Vagina (tissue), 2 donors: Measurements from ENCODE around the gene SCARF2. TPM values are rescaled to one million over a fixed set of nuclear protein-coding genes. Genes with fewer than 3 reads are reported as not detected.

Experiments
- DNase-seq, 2 donors: peaks; one replicate each; pipeline ENCODE4 v3.0.0-alpha.2; 2017; ENCODE audit errors: extremely low spot score in 2 of 2
- H3K27ac ChIP-seq: fragments of 200-600 bp; sonication (generic); one replicate; pipeline ENCODE4 v1.5.1; 2019
- H3K27me3 ChIP-seq: fragments of 200-600 bp; sonication (generic); one replicate; pipeline ENCODE4 v1.5.1; 2019
- H3K36me3 ChIP-seq, 2 donors: fragments of 200-600 bp; sonication (generic); one replicate each; pipeline ENCODE4 v1.5.1; 2017 to 2019
- H3K4me1 ChIP-seq: fragments of 200-600 bp; sonication (generic); one replicate; pipeline ENCODE4 v1.5.1; 2019
- H3K4me3 ChIP-seq, 2 donors: fragments of 200-600 bp; sonication (generic); 1 replicate in 1 of 2; 2 replicates in 1 of 2; pipeline ENCODE4 v1.5.1; 2016 to 2019
- H3K9me3 ChIP-seq: fragments of 200-600 bp; sonication (generic); one replicate; pipeline ENCODE4 v1.5.1; 2019
- POLR2A ChIP-seq, 2 donors: fragments of 450-650 bp; IDR thresholded peaks; one replicate each; pipeline ENCODE4 v1.6.1; 2017; ENCODE audit warnings: antibody characterized with exemption in 2 of 2, mild to moderate bottlenecking in 2 of 2, moderate library complexity in 2 of 2
- POLR2AphosphoS5 ChIP-seq, 2 donors: sonication (generic); formaldehyde crosslinking; IDR thresholded peaks; one replicate each; pipeline ENCODE4 v1.9.0; 2017; ENCODE audit warnings: antibody characterized with exemption in 2 of 2, mild to moderate bottlenecking in 2 of 2, low read depth in 1 of 2; ENCODE audit not compliant: insufficient read depth in 1 of 2
- intact Hi-C: fragments of 100-400 bp; cut with DNase I; formaldehyde crosslinking; loops from one replicate; pipeline ENCODE4 v1.15.1; 2023
- total RNA-seq: library from RNA; depleted of rRNA; stranded (reverse); fragments of >200 nt; gene quantifications from one replicate; pipeline ENCODE4 v1.2.3, GENCODE V29; 2016
- TF ChIP-seq, protein P1 (sequence below), 3 experiments: fragments of 450-650 bp in 2 of 3; fragments of 200-600 bp in 1 of 3; sonication (generic) in 1 of 3; IDR thresholded peaks; one replicate each; pipeline ENCODE4 v1.5.1; 2017 to 2019; ENCODE audit warnings: antibody characterized with exemption in 3 of 3, mild to moderate bottlenecking in 2 of 3, moderate library complexity in 2 of 3

The SCARF2 gene
- total RNA-seq, 1 donor from 2014 or later: 32.2 TPM

DNA sequence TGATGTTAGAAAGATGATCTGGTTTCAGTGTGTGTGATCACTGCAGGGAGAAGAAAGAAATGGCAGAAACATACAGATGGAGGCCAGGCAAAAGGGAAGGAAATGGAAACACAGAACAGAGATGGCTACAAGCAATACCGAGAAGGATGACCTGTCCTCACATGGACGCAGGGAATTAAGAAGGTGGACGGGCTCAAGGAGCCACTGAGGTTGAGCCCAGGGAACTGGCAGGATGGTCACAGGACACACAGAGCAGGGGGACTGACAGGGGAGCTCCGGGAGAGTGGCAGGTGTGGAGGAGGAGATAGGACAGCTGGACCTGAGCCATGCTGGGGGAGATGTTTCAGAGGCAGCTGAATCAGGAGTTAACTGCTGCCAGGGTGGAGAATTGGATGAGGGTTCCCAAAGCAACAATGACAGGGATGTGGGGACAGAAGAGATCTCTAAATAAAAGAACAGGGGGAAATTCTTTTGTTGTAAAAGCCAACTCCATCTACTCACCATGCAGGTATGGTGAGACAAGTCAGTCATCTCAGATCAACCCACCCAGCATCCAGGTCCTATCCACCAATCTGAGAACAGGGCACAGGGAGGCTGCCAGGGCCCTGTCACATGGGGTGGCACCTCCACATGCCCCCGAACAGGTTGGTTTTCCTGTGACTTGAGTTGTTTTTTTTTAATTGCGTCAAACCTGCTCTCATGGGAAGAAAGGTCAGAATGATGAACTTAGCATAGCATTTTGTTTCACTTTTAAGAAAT is 31.7 kb upstream of the SCARF2 start:
- Histone ChIP-seq H3K4me3 (no peak overlapping the region), H3K36me3 (no peaks in the 10 kb centered on the region), H3K27ac (no peak overlapping the region), H3K4me1 (no peaks in the 10 kb centered on the region), H3K27me3 (no peaks in the 10 kb centered on the region), H3K9me3 (no peaks in the 10 kb centered on the region)
- TF ChIP-seq, protein P1, sequence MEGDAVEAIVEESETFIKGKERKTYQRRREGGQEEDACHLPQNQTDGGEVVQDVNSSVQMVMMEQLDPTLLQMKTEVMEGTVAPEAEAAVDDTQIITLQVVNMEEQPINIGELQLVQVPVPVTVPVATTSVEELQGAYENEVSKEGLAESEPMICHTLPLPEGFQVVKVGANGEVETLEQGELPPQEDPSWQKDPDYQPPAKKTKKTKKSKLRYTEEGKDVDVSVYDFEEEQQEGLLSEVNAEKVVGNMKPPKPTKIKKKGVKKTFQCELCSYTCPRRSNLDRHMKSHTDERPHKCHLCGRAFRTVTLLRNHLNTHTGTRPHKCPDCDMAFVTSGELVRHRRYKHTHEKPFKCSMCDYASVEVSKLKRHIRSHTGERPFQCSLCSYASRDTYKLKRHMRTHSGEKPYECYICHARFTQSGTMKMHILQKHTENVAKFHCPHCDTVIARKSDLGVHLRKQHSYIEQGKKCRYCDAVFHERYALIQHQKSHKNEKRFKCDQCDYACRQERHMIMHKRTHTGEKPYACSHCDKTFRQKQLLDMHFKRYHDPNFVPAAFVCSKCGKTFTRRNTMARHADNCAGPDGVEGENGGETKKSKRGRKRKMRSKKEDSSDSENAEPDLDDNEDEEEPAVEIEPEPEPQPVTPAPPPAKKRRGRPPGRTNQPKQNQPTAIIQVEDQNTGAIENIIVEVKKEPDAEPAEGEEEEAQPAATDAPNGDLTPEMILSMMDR (IDR thresholded peaks at IDR 0.05): no peak
- TF ChIP-seq POLR2A (IDR thresholded peaks at IDR 0.05): no peak
- TF ChIP-seq POLR2AphosphoS5 (IDR thresholded peaks at IDR 0.05; ENCODE audit: insufficient read depth in 1 of 2, low read depth in 1 of 2): no peak
- intact Hi-C loops: loop anchor here (10.0 kb wide), 1 partner anchor 64 kb away; no protein-coding TSS in a partner anchor
- DNase-seq: no peak

DNA sequence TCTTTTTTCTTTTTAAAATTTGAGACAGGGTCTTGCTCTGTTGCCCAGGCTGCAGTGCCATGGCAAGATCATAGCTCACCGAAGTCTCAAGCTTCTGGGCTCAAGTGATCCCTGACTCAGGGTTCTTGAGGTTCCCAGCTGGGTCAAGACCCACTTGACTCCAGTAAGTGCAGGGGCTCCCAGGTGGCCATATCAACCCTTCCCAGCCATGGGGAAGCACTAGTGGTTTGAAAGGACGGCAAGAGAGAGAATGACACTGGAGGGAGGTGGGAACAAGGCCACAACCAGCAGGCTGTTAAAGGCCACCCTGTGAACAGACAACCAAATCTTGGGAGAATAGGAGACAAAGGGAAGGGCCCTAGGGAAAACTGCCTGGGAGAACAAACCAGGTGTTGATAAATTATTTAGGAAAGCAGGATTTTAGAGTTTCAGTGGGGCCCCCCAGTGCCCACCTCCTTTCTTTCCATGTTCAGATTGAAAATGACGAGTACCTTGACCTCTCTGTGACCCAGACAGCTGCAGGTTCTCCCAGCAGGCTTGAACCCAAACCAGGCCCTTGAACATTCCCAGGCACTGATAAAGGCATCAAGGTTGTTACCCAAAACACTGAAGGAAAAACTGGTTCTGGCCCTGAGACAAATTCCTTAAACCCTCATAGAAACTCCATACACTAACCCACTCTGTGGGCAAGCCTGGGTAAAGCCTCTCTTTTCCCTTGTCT is 29.2 kb upstream of the SCARF2 start:
- intact Hi-C loops: loop anchor here (10.0 kb wide), 1 partner anchor 62 kb away; no protein-coding TSS in a partner anchor

DNA sequence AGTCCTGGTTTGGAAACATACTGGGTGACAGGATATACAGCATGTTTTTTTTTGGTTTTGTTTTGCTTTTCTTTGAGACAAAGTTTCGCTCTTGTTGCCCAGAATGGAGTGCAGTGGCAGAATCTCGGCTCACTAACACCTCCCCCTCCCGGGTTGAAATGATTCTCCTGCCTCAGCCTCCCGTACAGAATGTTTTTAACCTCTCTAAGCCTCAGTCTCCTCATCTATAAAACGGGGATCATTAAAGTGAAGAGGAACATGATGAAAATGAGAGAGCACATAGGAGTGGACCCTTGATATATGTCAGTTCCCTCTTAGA is 28.1 kb upstream of the SCARF2 start:
- TF ChIP-seq, protein P1 (IDR thresholded peaks at IDR 0.05): no peak
- no peak for TF ChIP-seq POLR2A (IDR thresholded peaks at IDR 0.05)
- TF ChIP-seq POLR2AphosphoS5 (IDR thresholded peaks at IDR 0.05; ENCODE audit: insufficient read depth in 1 of 2, low read depth in 1 of 2): no peak
- intact Hi-C loops: loop anchor here (10.0 kb wide), 1 partner anchor 61 kb away; no protein-coding TSS in a partner anchor
- DNase-seq: no peak
- Histone ChIP-seq H3K27ac (no peak overlapping the region), H3K36me3 (no peaks in the 10 kb centered on the region), H3K4me3 (no peak overlapping the region), H3K9me3 (no peaks in the 10 kb centered on the region), H3K27me3 (no peaks in the 10 kb centered on the region), H3K4me1 (peaks cover 9% of the 10 kb centered on the region)

More for the DNA sequence above, 29.2 kb upstream of the SCARF2 start:
- no peak overlapping the region for H3K27ac ChIP-seq
- H3K4me3 ChIP-seq: no peak overlapping the region
- no peaks in the 10 kb centered on the region for H3K27me3 ChIP-seq
- H3K4me1 ChIP-seq: peaks cover 9% of the 10 kb centered on the region
- H3K9me3 ChIP-seq: no peaks in the 10 kb centered on the region
- no peaks in the 10 kb centered on the region for H3K36me3 ChIP-seq
- DNase-seq: no peak
- TF ChIP-seq POLR2AphosphoS5 (IDR thresholded peaks at IDR 0.05; ENCODE audit: insufficient read depth in 1 of 2, low read depth in 1 of 2) (no peak), POLR2A (IDR thresholded peaks at IDR 0.05) (no peak)
- TF ChIP-seq, protein P1 (IDR thresholded peaks at IDR 0.05): no peak

DNA sequence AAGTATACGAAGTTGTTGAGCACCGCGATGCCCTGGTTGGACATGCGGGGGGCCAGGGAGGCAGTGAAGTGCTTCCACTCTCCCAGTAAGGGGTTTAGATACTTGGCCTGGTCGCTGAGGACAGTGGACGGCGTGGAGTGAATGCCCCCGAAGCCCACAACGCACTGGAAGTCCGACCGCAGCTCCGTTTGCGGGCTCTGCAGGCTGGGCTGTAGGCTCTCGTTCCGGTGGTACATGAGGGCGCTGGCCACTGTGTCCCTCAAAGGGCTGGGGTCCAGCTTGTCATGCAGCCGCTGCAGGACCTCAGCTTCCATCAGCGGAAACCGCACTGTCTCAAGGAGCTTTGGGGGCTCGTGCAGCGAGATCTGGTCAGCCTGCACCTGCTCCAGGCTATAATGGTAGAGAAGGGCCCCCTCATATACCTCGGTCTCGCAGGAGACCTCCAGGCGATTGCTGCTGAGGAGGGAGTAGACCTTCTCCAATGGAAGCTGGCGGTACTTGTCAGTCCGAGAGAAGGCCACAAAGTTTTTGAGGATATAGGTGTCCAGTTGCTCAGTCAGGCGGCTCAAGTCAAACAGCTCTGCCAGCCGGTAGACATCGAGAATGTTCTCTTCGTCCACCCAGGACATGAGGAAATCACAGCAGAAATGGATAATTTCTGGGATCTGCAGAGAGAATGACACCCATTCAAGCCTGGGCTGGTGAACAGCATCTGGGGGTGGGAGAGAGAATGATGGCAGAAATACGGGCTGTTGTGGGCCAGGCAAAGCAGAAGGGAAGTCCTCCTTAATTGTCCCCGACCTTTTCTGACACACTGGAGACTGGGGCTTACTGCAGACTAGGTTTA is 27.5 kb upstream of the SCARF2 start:
- TF ChIP-seq POLR2A (IDR thresholded peaks at IDR 0.05): no peak
- TF ChIP-seq, protein P1 (IDR thresholded peaks at IDR 0.05): no peak
- no peak for TF ChIP-seq POLR2AphosphoS5 (IDR thresholded peaks at IDR 0.05; ENCODE audit: insufficient read depth in 1 of 2, low read depth in 1 of 2)
- H3K27ac ChIP-seq: no peak overlapping the region

More for the DNA sequence above, 27.5 kb upstream of the SCARF2 start:
- H3K9me3 ChIP-seq: no peaks in the 10 kb centered on the region
- intact Hi-C loops: loop anchor here (10.0 kb wide), 1 partner anchor 60 kb away; no protein-coding TSS in a partner anchor
- H3K4me3 ChIP-seq: no peak overlapping the region
- no peaks in the 10 kb centered on the region for H3K27me3 ChIP-seq
- H3K36me3 ChIP-seq: no peaks in the 10 kb centered on the region
- peaks cover 9% of the 10 kb centered on the region for H3K4me1 ChIP-seq
- DNase-seq: no peak
